Right kidney (tissue), 9 donors: ENCODE measurements around the gene IRS1.
A peak's percentile ranks its signal among the peaks of the same experiment; 100 is the strongest.
"Not testable (repeated sequence)": the region's sequence is repeated elsewhere in the genome, so short reads cannot be mapped to it uniquely, and the experiment has no call there.

ENCODE experiments used
- DNase-seq: peaks from one replicate; pipeline ENCODE4 v3.0.0-alpha.2; 2016
- long read RNA-seq, 8 donors: transcript quantifications; one replicate each; lab custom pipeline, GENCODE V29; 2026

The IRS1 gene
- long read RNA-seq, donor 1, full-length matches to known transcripts = 7 of 7 reads
- long read RNA-seq, donor 1, partial matches to known transcripts = 0 of 7 reads
- long read RNA-seq, donor 1, other reads (novel, unspliced or antisense) = 0 of 7 reads
- long read RNA-seq, donor 2, full-length matches to known transcripts = 11 of 11 reads
- long read RNA-seq, donor 2, partial matches to known transcripts = 0 of 11 reads
- long read RNA-seq, donor 2, other reads (novel, unspliced or antisense) = 0 of 11 reads
- long read RNA-seq, donor 3, full-length matches to known transcripts = 6 of 6 reads
- long read RNA-seq, donor 3, partial matches to known transcripts = 0 of 6 reads
- long read RNA-seq, donor 3, other reads (novel, unspliced or antisense) = 0 of 6 reads
- long read RNA-seq, donor 4, full-length matches to known transcripts = 12 of 18 reads
- long read RNA-seq, donor 4, partial matches to known transcripts = 6 of 18 reads
- long read RNA-seq, donor 4, other reads (novel, unspliced or antisense) = 0 of 18 reads
- long read RNA-seq, donor 5, full-length matches to known transcripts = 8 of 8 reads
- long read RNA-seq, donor 5, partial matches to known transcripts = 0 of 8 reads
- long read RNA-seq, donor 5, other reads (novel, unspliced or antisense) = 0 of 8 reads
- long read RNA-seq, donor 6, full-length matches to known transcripts = 10 of 10 reads
- long read RNA-seq, donor 6, partial matches to known transcripts = 0 of 10 reads
- long read RNA-seq, donor 6, other reads (novel, unspliced or antisense) = 0 of 10 reads
- long read RNA-seq, donor 7, full-length matches to known transcripts = 26 of 26 reads
- long read RNA-seq, donor 7, partial matches to known transcripts = 0 of 26 reads
- long read RNA-seq, donor 7, other reads (novel, unspliced or antisense) = 0 of 26 reads
- long read RNA-seq, donor 8, full-length matches to known transcripts = 10 of 10 reads
- long read RNA-seq, donor 8, partial matches to known transcripts = 0 of 10 reads
- long read RNA-seq, donor 8, other reads (novel, unspliced or antisense) = 0 of 10 reads

GRCh38 chr2:226799211-226799975 is at the start of gene IRS1:
Gene IRS1, minus strand, starts transcription at chr2:226799820. Its CDS starts 1,082 bp downstream, at chr2:226798738.
- DNase-seq = peak; percentile 90

GRCh38 chr2:226849349-226849748 is 49.7 kb upstream of the IRS1 start:
- DNase-seq = no peak

GRCh38 chr2:226847511-226847910 is 47.9 kb upstream of the IRS1 start:
- DNase-seq = no peak

GRCh38 chr2:226847090-226847489 is 47.5 kb upstream of the IRS1 start:
- DNase-seq = no peak

GRCh38 chr2:226845386-226846116 is 45.9 kb upstream of the IRS1 start:
- DNase-seq = no peak

GRCh38 chr2:226843001-226843400 is 43.4 kb upstream of the IRS1 start:
- not testable (repeated sequence) for DNase-seq

- no peak for DNase-seq
These were observed 40.3 kb upstream of the IRS1 start for GRCh38 chr2:226839951-226840350.

- DNase-seq = no peak
These were observed 39.5 kb upstream of the IRS1 start for GRCh38 chr2:226839161-226839560.

GRCh38 chr2:226838722-226839121 is 39.1 kb upstream of the IRS1 start:
- DNase-seq = no peak

- no peak for DNase-seq
These were observed 38.4 kb upstream of the IRS1 start for GRCh38 chr2:226837787-226838603.

GRCh38 chr2:226837334-226837733 is 37.7 kb upstream of the IRS1 start:
- DNase-seq = no peak

GRCh38 chr2:226836548-226836885 is 36.9 kb upstream of the IRS1 start:
- no peak for DNase-seq

- DNase-seq = peak; percentile 96
These were observed 36.4 kb upstream of the IRS1 start, which contains the start of gene RHBDD1 for GRCh38 chr2:226835796-226836547. Gene RHBDD1, plus strand, starts transcription at chr2:226836054. Its CDS starts 28,640 bp downstream, at chr2:226864694.

GRCh38 chr2:226835420-226835795 is 35.8 kb upstream of the IRS1 start:
- peak; percentile 96 for DNase-seq

GRCh38 chr2:226834880-226835279 is 35.3 kb upstream of the IRS1 start:
- DNase-seq = not testable (repeated sequence)

- no peak for DNase-seq
These were observed 32.4 kb upstream of the IRS1 start for GRCh38 chr2:226832061-226832460.

- DNase-seq = no peak
These were observed 31.6 kb upstream of the IRS1 start for GRCh38 chr2:226831266-226831665.

GRCh38 chr2:226829721-226830631 is 30.4 kb upstream of the IRS1 start:
- no peak for DNase-seq

- DNase-seq = no peak
These were observed 28.6 kb upstream of the IRS1 start for GRCh38 chr2:226828191-226828590.
